ENCODE data around the gene SLC1A7. TPM values are rescaled to one million over a fixed set of nuclear protein-coding genes. Genes with fewer than 3 reads are reported as not detected.

Gene SLC1A7
- total and polyA plus RNA-seq, 4 donors = 0.21 to 0.67 (median 0.43) TPM

DNA sequence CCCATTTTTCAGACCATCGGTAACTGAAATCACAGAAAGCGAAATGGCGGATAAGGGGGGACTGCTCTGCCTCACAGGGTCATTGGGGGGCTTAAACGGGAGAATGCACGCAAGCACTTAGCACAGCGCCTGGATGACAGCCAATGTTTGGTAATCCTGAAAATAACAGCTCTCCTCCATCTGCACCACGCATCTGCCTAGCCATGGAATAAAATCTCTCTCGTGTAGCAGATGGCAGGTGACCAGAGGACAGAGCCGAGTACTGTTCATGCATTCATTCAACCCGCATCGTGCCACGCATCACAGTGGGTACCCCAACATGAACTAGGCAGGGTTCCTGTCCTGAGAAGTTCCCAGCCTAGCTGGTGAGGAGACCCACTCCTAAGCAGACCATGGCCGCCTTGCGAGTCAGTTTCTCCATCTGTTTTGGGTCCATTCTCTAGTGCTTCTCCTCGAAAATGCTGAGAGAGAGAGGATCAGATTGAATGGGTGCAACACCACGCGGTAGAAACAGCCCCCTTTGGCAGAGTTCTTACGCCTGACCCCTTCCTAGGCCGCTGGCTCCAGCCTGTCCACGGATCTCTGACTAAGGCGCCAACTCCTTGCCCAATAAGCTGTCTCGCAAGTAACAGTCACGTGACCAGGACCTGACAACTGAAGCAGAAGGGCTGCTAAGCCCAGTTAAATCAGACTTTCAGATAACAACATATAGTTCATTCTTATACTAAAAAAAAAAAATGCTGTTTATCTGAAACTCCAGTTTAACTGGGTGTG, 7.3 kb downstream of the SLC1A7 start:
- WGBS = 85% methylated on average over 23 of the region's 23 CpGs
- H3K36me3 ChIP-seq (ENCODE audit: control insufficient read depth in 4 of 4, insufficient read depth in 3 of 4, low read depth in 1 of 4, low read length in 3 of 4) = no peaks in the 10 kb centered on the region
- no peaks in the 10 kb centered on the region for H3K4me1 ChIP-seq (ENCODE audit: control insufficient read depth in 4 of 4, insufficient read depth in 4 of 4, low read length in 3 of 4)
- no peaks in the 10 kb centered on the region for H3K27me3 ChIP-seq (ENCODE audit: control insufficient read depth in 4 of 4, insufficient read depth in 4 of 4, low read length in 3 of 4)
- no peak overlapping the region for H3K4me3 ChIP-seq (ENCODE audit: low read depth in 1 of 3, low read length in 3 of 3)
- H3K27ac ChIP-seq (ENCODE audit: low read depth in 1 of 2, low read length in 2 of 2) = peak overlapping the region; percentile 9 to 27
- H3K9ac ChIP-seq (ENCODE audit: low read depth in 1 of 2, low read length in 2 of 2) = no peak overlapping the region
- DNase-seq (ENCODE audit: low spot score) = no peak
- TF ChIP-seq FOXA1 (IDR thresholded peaks at IDR 0.05) (no peak), SP1 (IDR thresholded peaks at IDR 0.05) (no peak), TAF1 (conservative IDR thresholded peaks at IDR 0.05) (no peak), RXRA (IDR thresholded peaks at IDR 0.05) (no peak), HNF4A (conservative IDR thresholded peaks at IDR 0.05) (no peak), EGR1 (IDR thresholded peaks at IDR 0.05; ENCODE audit: low read depth in 2 of 2) (no peak), FOXA2 (IDR thresholded peaks at IDR 0.05) (no peak), JUND (IDR thresholded peaks at IDR 0.05) (no peak), RAD21 (IDR thresholded peaks at IDR 0.05) (no peak)
- TF ChIP-seq, protein P1, sequence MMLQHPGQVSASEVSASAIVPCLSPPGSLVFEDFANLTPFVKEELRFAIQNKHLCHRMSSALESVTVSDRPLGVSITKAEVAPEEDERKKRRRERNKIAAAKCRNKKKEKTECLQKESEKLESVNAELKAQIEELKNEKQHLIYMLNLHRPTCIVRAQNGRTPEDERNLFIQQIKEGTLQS (IDR thresholded peaks at IDR 0.05) = no peak
- TF ChIP-seq, protein P2, sequence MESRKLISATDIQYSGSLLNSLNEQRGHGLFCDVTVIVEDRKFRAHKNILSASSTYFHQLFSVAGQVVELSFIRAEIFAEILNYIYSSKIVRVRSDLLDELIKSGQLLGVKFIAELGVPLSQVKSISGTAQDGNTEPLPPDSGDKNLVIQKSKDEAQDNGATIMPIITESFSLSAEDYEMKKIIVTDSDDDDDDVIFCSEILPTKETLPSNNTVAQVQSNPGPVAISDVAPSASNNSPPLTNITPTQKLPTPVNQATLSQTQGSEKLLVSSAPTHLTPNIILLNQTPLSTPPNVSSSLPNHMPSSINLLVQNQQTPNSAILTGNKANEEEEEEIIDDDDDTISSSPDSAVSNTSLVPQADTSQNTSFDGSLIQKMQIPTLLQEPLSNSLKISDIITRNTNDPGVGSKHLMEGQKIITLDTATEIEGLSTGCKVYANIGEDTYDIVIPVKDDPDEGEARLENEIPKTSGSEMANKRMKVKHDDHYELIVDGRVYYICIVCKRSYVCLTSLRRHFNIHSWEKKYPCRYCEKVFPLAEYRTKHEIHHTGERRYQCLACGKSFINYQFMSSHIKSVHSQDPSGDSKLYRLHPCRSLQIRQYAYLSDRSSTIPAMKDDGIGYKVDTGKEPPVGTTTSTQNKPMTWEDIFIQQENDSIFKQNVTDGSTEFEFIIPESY (IDR thresholded peaks at IDR 0.05) = no peak
- TF ChIP-seq, protein P3, sequence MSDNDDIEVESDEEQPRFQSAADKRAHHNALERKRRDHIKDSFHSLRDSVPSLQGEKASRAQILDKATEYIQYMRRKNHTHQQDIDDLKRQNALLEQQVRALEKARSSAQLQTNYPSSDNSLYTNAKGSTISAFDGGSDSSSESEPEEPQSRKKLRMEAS (IDR thresholded peaks at IDR 0.05) = no peak
- no peaks in the 10 kb centered on the region for H3K9me3 ChIP-seq (ENCODE audit: control insufficient read depth in 4 of 4, low read length in 3 of 4)

DNA sequence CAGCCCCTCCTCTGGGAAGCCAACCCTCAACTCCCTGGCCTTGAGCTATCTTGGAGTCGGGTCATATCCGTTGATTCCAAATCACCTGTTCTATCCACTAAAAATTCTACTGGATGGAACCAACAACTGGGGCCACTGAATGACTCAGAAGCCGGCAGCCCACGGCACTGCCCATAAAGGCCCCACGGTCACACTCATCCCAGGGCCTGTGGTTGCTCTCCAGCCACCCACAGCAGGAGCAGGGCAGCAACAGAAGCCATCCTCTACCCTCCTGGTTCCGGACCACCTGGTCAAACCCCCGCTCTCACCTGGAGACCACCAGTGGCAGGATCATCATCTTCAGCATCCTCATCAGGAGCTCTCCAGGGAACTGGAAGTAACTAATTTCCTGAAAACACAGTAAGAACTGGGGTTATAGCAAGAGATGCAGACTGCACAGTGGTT, 8.4 kb downstream of the SLC1A7 start:
- TF ChIP-seq SP1 (IDR thresholded peaks at IDR 0.05) = no peak
- no peak for TF ChIP-seq NR2F2 (IDR thresholded peaks at IDR 0.05)
- no peak for TF ChIP-seq HNF4A (conservative IDR thresholded peaks at IDR 0.05)
- TF ChIP-seq, protein P1 (IDR thresholded peaks at IDR 0.05) = no peak
- no peak for TF ChIP-seq TAF1 (conservative IDR thresholded peaks at IDR 0.05)
- no peak for TF ChIP-seq YY1 (IDR thresholded peaks at IDR 0.05)
- TF ChIP-seq, protein P4, sequence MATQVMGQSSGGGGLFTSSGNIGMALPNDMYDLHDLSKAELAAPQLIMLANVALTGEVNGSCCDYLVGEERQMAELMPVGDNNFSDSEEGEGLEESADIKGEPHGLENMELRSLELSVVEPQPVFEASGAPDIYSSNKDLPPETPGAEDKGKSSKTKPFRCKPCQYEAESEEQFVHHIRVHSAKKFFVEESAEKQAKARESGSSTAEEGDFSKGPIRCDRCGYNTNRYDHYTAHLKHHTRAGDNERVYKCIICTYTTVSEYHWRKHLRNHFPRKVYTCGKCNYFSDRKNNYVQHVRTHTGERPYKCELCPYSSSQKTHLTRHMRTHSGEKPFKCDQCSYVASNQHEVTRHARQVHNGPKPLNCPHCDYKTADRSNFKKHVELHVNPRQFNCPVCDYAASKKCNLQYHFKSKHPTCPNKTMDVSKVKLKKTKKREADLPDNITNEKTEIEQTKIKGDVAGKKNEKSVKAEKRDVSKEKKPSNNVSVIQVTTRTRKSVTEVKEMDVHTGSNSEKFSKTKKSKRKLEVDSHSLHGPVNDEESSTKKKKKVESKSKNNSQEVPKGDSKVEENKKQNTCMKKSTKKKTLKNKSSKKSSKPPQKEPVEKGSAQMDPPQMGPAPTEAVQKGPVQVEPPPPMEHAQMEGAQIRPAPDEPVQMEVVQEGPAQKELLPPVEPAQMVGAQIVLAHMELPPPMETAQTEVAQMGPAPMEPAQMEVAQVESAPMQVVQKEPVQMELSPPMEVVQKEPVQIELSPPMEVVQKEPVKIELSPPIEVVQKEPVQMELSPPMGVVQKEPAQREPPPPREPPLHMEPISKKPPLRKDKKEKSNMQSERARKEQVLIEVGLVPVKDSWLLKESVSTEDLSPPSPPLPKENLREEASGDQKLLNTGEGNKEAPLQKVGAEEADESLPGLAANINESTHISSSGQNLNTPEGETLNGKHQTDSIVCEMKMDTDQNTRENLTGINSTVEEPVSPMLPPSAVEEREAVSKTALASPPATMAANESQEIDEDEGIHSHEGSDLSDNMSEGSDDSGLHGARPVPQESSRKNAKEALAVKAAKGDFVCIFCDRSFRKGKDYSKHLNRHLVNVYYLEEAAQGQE (IDR thresholded peaks at IDR 0.05) = no peak
- TF ChIP-seq RXRA (IDR thresholded peaks at IDR 0.05) = no peak
- DNase-seq (ENCODE audit: low spot score) = no peak
- Histone ChIP-seq H3K27ac (ENCODE audit: low read depth in 1 of 2, low read length in 2 of 2) (no peak overlapping the region), H3K4me1 (ENCODE audit: control insufficient read depth in 4 of 4, insufficient read depth in 4 of 4, low read length in 3 of 4) (peaks cover 0 to 4% (median 0%) of the 10 kb centered on the region in 4 donors), H3K4me3 (ENCODE audit: low read depth in 1 of 3, low read length in 3 of 3) (no peak overlapping the region), H3K27me3 (ENCODE audit: control insufficient read depth in 4 of 4, insufficient read depth in 4 of 4, low read length in 3 of 4) (no peaks in the 10 kb centered on the region), H3K9ac (ENCODE audit: low read depth in 1 of 2, low read length in 2 of 2) (no peak overlapping the region), H3K36me3 (ENCODE audit: control insufficient read depth in 4 of 4, insufficient read depth in 3 of 4, low read depth in 1 of 4, low read length in 3 of 4) (no peaks in the 10 kb centered on the region), H3K9me3 (ENCODE audit: control insufficient read depth in 4 of 4, low read length in 3 of 4) (no peaks in the 10 kb centered on the region)
- WGBS = 95% methylated on average over 7 of the region's 7 CpGs
